Sigmoid colon (tissue), 7 donors: ENCODE results near the gene ROBO1. TPM values are rescaled to one million over a fixed set of nuclear protein-coding genes. Genes with fewer than 3 reads are reported as not detected.

Experiments used
- DNase-seq: peaks from one replicate; pipeline ENCODE4 v3.0.0-alpha.2; 2019
- H3K27ac ChIP-seq, 4 donors: fragments of 200-600 bp; sonication (generic); one replicate each; pipeline ENCODE4 v1.5.1; 2016 to 2019; ENCODE audit warnings: mild to moderate bottlenecking in 1 of 4
- H3K27me3 ChIP-seq, 3 donors: fragments of 200-600 bp; sonication (generic); one replicate each; pipeline ENCODE4 v1.5.1; 2019; ENCODE audit warnings: mild to moderate bottlenecking in 1 of 3
- H3K36me3 ChIP-seq, 4 donors: fragments of 200-600 bp; sonication (generic); one replicate each; pipeline ENCODE4 v1.5.1; 2016 to 2019
- H3K4me1 ChIP-seq, 4 donors: fragments of 200-600 bp; sonication (generic); one replicate each; pipeline ENCODE4 v1.5.1; 2017 to 2019
- H3K4me3 ChIP-seq, 4 donors: fragments of 200-600 bp; sonication (generic); one replicate each; pipeline ENCODE4 v1.5.1; 2017 to 2019; ENCODE audit warnings: mild to moderate bottlenecking in 2 of 4, moderate library complexity in 1 of 4
- H3K9me3 ChIP-seq, 4 donors: fragments of 200-600 bp in 3 of 4; sonication (generic) in 3 of 4; one replicate each; pipeline versions ENCODE4 v1.5.1 to v1.6.1; 2013 to 2019
- CTCF ChIP-seq, 4 experiments: fragments of 450-650 bp in 3 of 4; fragments of 200-600 bp in 1 of 4; IDR thresholded peaks; one replicate each; pipeline ENCODE4 v1.5.1; 2016 to 2019; ENCODE audit warnings: antibody characterized with exemption in 4 of 4, mild to moderate bottlenecking in 3 of 4, moderate library complexity in 2 of 4
- EP300 ChIP-seq, 4 donors: sonication (generic); formaldehyde crosslinking; IDR thresholded peaks; one replicate each; pipeline ENCODE4 v1.6.1; 2017; ENCODE audit warnings: antibody characterized with exemption in 4 of 4
- POLR2A ChIP-seq, 2 donors: fragments of 450-650 bp; IDR thresholded peaks; one replicate each; pipeline ENCODE4 v1.6.1; 2016; ENCODE audit warnings: antibody characterized with exemption in 2 of 2, mild to moderate bottlenecking in 2 of 2, moderate library complexity in 2 of 2
- POLR2AphosphoS5 ChIP-seq, 4 donors: sonication (generic); formaldehyde crosslinking; IDR thresholded peaks; one replicate each; pipeline ENCODE4 v1.6.1; 2017; ENCODE audit warnings: antibody characterized with exemption in 4 of 4
- WGBS, 2 donors: extraction: QIAGEN DNeasy Blood & Tissue Kit; methylation state at CpG; one replicate each; pipeline ENCODE4 v1.1.7; 2013; 5-methylcytosine and 5-hydroxymethylcytosine counted together
- intact Hi-C: fragments of 100-400 bp; cut with DNase I; formaldehyde crosslinking; loops from one replicate; pipeline ENCODE4 v1.15.1; 2023
- polyA plus RNA-seq, 3 donors: library from polyadenylated mRNA; stranded (reverse); fragments of 200-250 nt; gene quantifications; one replicate each; pipeline ENCODE4 v1.2.3, GENCODE V29; 2013
- total RNA-seq, 4 donors: library from RNA; depleted of rRNA; stranded (reverse); fragments of >200 nt; gene quantifications; one replicate each; pipeline ENCODE4 v1.1.0, GENCODE V29; 2016
- donor health status: healthy with polysubstance abuse.
- donor health status: Bipolar disorder and iron deficiency.
- donor health status: healthy.

ROBO1 gene
- total and polyA plus RNA-seq, 7 donors, result 0.69 to 45.7 (median 32.4) TPM

GRCh38 chr3:78571486-78571885, 1196.3 kb downstream of the ROBO1 start:
- WGBS, 2 donors, result 80 to 84% methylated on average over 1 of the region's 1 CpG
- TF ChIP-seq EP300 (IDR thresholded peaks at IDR 0.05) (no peak), POLR2A (IDR thresholded peaks at IDR 0.05) (no peak), POLR2AphosphoS5 (IDR thresholded peaks at IDR 0.05) (no peak), CTCF (IDR thresholded peaks at IDR 0.05) (no peak)

GRCh38 chr3:78570496-78570895, 1197.3 kb downstream of the ROBO1 start:
- DNase-seq, result no peak
- TF ChIP-seq EP300 (IDR thresholded peaks at IDR 0.05), result no peak
- TF ChIP-seq POLR2A (IDR thresholded peaks at IDR 0.05), result no peak
- no peak for TF ChIP-seq CTCF (IDR thresholded peaks at IDR 0.05)
- TF ChIP-seq POLR2AphosphoS5 (IDR thresholded peaks at IDR 0.05), result no peak
- no peak overlapping the region for H3K27ac ChIP-seq
- 82 to 94% methylated on average over 10 of the region's 10 CpGs for WGBS, 2 donors
- no peaks in the 10 kb centered on the region for H3K9me3 ChIP-seq
- no peaks in the 10 kb centered on the region for H3K4me1 ChIP-seq
- no peak overlapping the region for H3K4me3 ChIP-seq
- H3K36me3 ChIP-seq, result no peaks in the 10 kb centered on the region
- intact Hi-C loops, result no loop called here
- no peaks in the 10 kb centered on the region for H3K27me3 ChIP-seq

More at GRCh38 chr3:78571486-78571885, 1196.3 kb downstream of the ROBO1 start:
- no peaks in the 10 kb centered on the region for H3K27me3 ChIP-seq
- no peaks in the 10 kb centered on the region for H3K9me3 ChIP-seq
- no peaks in the 10 kb centered on the region for H3K36me3 ChIP-seq
- H3K4me3 ChIP-seq, result no peak overlapping the region
- intact Hi-C loops, result no loop called here
- no peaks in the 10 kb centered on the region for H3K4me1 ChIP-seq
- DNase-seq, result no peak
- H3K27ac ChIP-seq, result no peak overlapping the region

- intact Hi-C loops, result no loop called here
- TF ChIP-seq POLR2AphosphoS5 (IDR thresholded peaks at IDR 0.05) (no peak), CTCF (IDR thresholded peaks at IDR 0.05) (no peak), EP300 (IDR thresholded peaks at IDR 0.05) (no peak), POLR2A (IDR thresholded peaks at IDR 0.05) (no peak)
- 56 to 64% methylated on average over 6 of the region's 6 CpGs for WGBS, 2 donors
Observed at GRCh38 chr3:78569804-78570203, 1198.0 kb downstream of the ROBO1 start.

GRCh38 chr3:78565712-78566111, 1202.1 kb downstream of the ROBO1 start:
- H3K4me1 ChIP-seq, result no peaks in the 10 kb centered on the region
- no peak overlapping the region for H3K4me3 ChIP-seq
- no peak for TF ChIP-seq POLR2A (IDR thresholded peaks at IDR 0.05)
- no peak for TF ChIP-seq EP300 (IDR thresholded peaks at IDR 0.05)
- no peak for TF ChIP-seq POLR2AphosphoS5 (IDR thresholded peaks at IDR 0.05)
- TF ChIP-seq CTCF (IDR thresholded peaks at IDR 0.05), result no peak
- peaks cover 0 to 4% (median 0%) of the 10 kb centered on the region in 4 donors for H3K9me3 ChIP-seq
- no peaks in the 10 kb centered on the region for H3K36me3 ChIP-seq
- 84 to 90% methylated on average over 1 of the region's 1 CpG for WGBS, 2 donors
- H3K27ac ChIP-seq, result no peak overlapping the region
- DNase-seq, result no peak
- no peaks in the 10 kb centered on the region for H3K27me3 ChIP-seq
- intact Hi-C loops, result no loop called here

More at GRCh38 chr3:78569804-78570203, 1198.0 kb downstream of the ROBO1 start:
- no peaks in the 10 kb centered on the region for H3K27me3 ChIP-seq
- no peak for DNase-seq
- peaks cover 0 to under 1% (median 0%) of the 10 kb centered on the region in 4 donors for H3K9me3 ChIP-seq
- no peaks in the 10 kb centered on the region for H3K4me1 ChIP-seq
- no peaks in the 10 kb centered on the region for H3K36me3 ChIP-seq
- H3K27ac ChIP-seq, result no peak overlapping the region
- no peak overlapping the region for H3K4me3 ChIP-seq

GRCh38 chr3:78562328-78562727, 1205.5 kb downstream of the ROBO1 start:
- no peak overlapping the region for H3K27ac ChIP-seq
- H3K4me1 ChIP-seq, result no peaks in the 10 kb centered on the region
- DNase-seq, result no peak
- intact Hi-C loops, result no loop called here
- TF ChIP-seq CTCF (IDR thresholded peaks at IDR 0.05) (no peak), POLR2A (IDR thresholded peaks at IDR 0.05) (no peak), EP300 (IDR thresholded peaks at IDR 0.05) (no peak), POLR2AphosphoS5 (IDR thresholded peaks at IDR 0.05) (no peak)
- no peaks in the 10 kb centered on the region for H3K27me3 ChIP-seq
- H3K36me3 ChIP-seq, result no peaks in the 10 kb centered on the region
- no peak overlapping the region for H3K4me3 ChIP-seq
- peaks cover 0 to 4% (median 0%) of the 10 kb centered on the region in 4 donors for H3K9me3 ChIP-seq
- 33 to 79% methylated on average over 1 of the region's 1 CpG for WGBS, 2 donors
